K562 (cell line): ENCODE measurements around the gene ERVH48-1. TPM values are rescaled to one million over a fixed set of nuclear protein-coding genes. Genes with fewer than 3 reads are reported as not detected.

Source experiments
- ATF1 ChIP-seq, 2 experiments: fragments of 450-650 bp in 1 of 2; IDR thresholded peaks; 2 replicates each; pipeline ENCODE4 v1.6.1; 2016; ENCODE audit warnings: missing compliant biosample characterization in 1 of 2, missing genetic modification characterization in 1 of 2
- BRD4 ChIP-seq: fragments of 200-600 bp; sonication (generic); IDR thresholded peaks from 2 replicates; pipeline ENCODE4 v1.6.1; 2017; ENCODE audit warnings: inconsistent platforms
- CEBPG ChIP-seq, 3 experiments: fragments of 200-800 bp in 1 of 3; sonication (Bioruptor generic) in 1 of 3; sonication (generic) in 1 of 3; formaldehyde crosslinking in 1 of 3; IDR thresholded peaks in 2 of 3; conservative IDR thresholded peaks in 1 of 3; 2 replicates each; pipeline versions ENCODE4 v1.6.1 to v1.8.0; 2016 to 2022; ENCODE audit warnings: missing compliant biosample characterization in 2 of 3, missing genetic modification characterization in 2 of 3, mild to moderate bottlenecking in 1 of 3, missing genetic modification reagents in 1 of 3
- FOXK2 ChIP-seq, 2 experiments: fragments of 450-650 bp; IDR thresholded peaks in 1 of 2; conservative IDR thresholded peaks in 1 of 2; 2 replicates each; pipeline ENCODE4 v1.6.1; 2016; ENCODE audit warnings: low read depth in 2 of 2, mild to moderate bottlenecking in 1 of 2
- HDAC2 ChIP-seq: fragments of 450-650 bp; IDR thresholded peaks from 2 replicates; pipeline ENCODE4 v1.6.1; 2016; ENCODE audit warnings: mild to moderate bottlenecking
- KDM1A ChIP-seq, 2 experiments: fragments of 450-650 bp; IDR thresholded peaks; 2 replicates each; pipeline ENCODE4 v1.6.1; 2016; ENCODE audit warnings: mild to moderate bottlenecking in 2 of 2
- KDM2B ChIP-seq: fragments of 250-450 bp; sonication (Bioruptor Pico); IDR thresholded peaks from 2 replicates; pipeline ENCODE4 v1.8.0; 2021; ENCODE audit warnings: mild to moderate bottlenecking, moderate library complexity
- KLF1 ChIP-seq: fragments of 450-650 bp; IDR thresholded peaks from 2 replicates; pipeline ENCODE4 v1.6.1; 2016; ENCODE audit warnings: missing genetic modification characterization, missing compliant biosample characterization
- MAZ ChIP-seq, 2 experiments: fragments of 450-650 bp in 1 of 2; sonication (generic) in 1 of 2; formaldehyde crosslinking; IDR thresholded peaks in 1 of 2; conservative IDR thresholded peaks in 1 of 2; 2 replicates each; pipeline versions ENCODE4 v1.4.0 to v1.5.0; 2020; ENCODE audit warnings: mild to moderate bottlenecking in 1 of 2, missing genetic modification reagents in 1 of 2
- MEF2D ChIP-seq: conservative IDR thresholded peaks from 2 replicates; pipeline ENCODE4 v1.6.1; 2016; ENCODE audit warnings: low read depth, missing genetic modification characterization, missing compliant biosample characterization
- NRF1 ChIP-seq, 2 experiments: fragments of 450-650 bp; IDR thresholded peaks in 1 of 2; conservative IDR thresholded peaks in 1 of 2; 2 replicates each; pipeline ENCODE4 v1.6.1; 2014; ENCODE audit warnings: mild to moderate bottlenecking in 2 of 2
- SMARCA5 ChIP-seq: fragments of 450-650 bp; IDR thresholded peaks from 2 replicates; pipeline ENCODE4 v1.6.1; 2016
- SMC3 ChIP-seq: conservative IDR thresholded peaks from 2 replicates; pipeline ENCODE4 v1.6.1; 2011; ENCODE audit warnings: low read depth, low read length, improper control_type of control experiment; ENCODE audit not compliant: insufficient read depth
- SOX6 ChIP-seq: fragments of 450-650 bp; IDR thresholded peaks from 2 replicates; pipeline ENCODE4 v1.6.1; 2014; ENCODE audit warnings: mild to moderate bottlenecking
- THAP7 ChIP-seq: fragments of 250-450 bp; sonication (Bioruptor Pico); IDR thresholded peaks from 2 replicates; pipeline ENCODE4 v1.5.0; 2021
- THRB ChIP-seq: fragments of 450-650 bp; formaldehyde crosslinking; conservative IDR thresholded peaks from 2 replicates; pipeline ENCODE4 v1.4.0; 2022; ENCODE audit warnings: mild to moderate bottlenecking, missing genetic modification characterization
- ZEB2 ChIP-seq: fragments of 450-650 bp; IDR thresholded peaks from 2 replicates; pipeline ENCODE4 v1.6.1; 2016
- ZNF184 ChIP-seq: sonication (generic); formaldehyde crosslinking; IDR thresholded peaks from 2 replicates; pipeline ENCODE4 v1.5.0; 2020; ENCODE audit warnings: missing genetic modification reagents
- ZNF263 ChIP-seq: sonication (generic); formaldehyde crosslinking; IDR thresholded peaks from 2 replicates; pipeline ENCODE4 v1.8.0; 2022; ENCODE audit warnings: mild to moderate bottlenecking, missing genetic modification reagents, borderline replicate concordance
- ZNF274 ChIP-seq: IDR thresholded peaks from 2 replicates; pipeline ENCODE4 v1.6.1; 2011; ENCODE audit warnings: low read depth, mild to moderate bottlenecking, low read length, moderate library complexity, borderline replicate concordance
- ZNF583 ChIP-seq: fragments of 250-450 bp; sonication (Bioruptor Pico); IDR thresholded peaks from 2 replicates; pipeline ENCODE4 v1.4.0; 2020
- ZNF740 ChIP-seq, 3 experiments: fragments of 200-800 bp in 1 of 3; sonication (Bioruptor generic) in 1 of 3; sonication (generic) in 1 of 3; formaldehyde crosslinking in 1 of 3; IDR thresholded peaks; 2 replicates each; pipeline versions ENCODE4 v1.6.1 to v1.8.0; 2016 to 2022; ENCODE audit warnings: mild to moderate bottlenecking in 2 of 3, missing compliant biosample characterization in 2 of 3, missing genetic modification characterization in 2 of 3, missing genetic modification reagents in 1 of 3
- polyA plus RNA-seq, 8 experiments: library from polyadenylated mRNA; depleted of rRNA in 4 of 8; stranded (reverse) in 5 of 8; unstranded in 3 of 8; fragments of >200 nt; fragmentation: Nextera tagmentation in 2 of 8; fragmentation: Illumina TruSeq in 1 of 8; extraction: Ambion mirVana in 2 of 8; extraction: Trizol in 1 of 8; gene quantifications; 2 replicates each; pipeline versions ENCODE4 v1.2.1 to v1.2.3, GENCODE V29; 2011 to 2014; ENCODE audit warnings: inconsistent platforms in 1 of 8, missing spikeins in 1 of 8
- total RNA-seq, 7 experiments: library from RNA; depleted of rRNA in 6 of 7; stranded (reverse); fragments of >200 nt in 6 of 7; fragmentation: Illumina TruSeq in 2 of 7; extraction: Trizol in 2 of 7; gene quantifications; 2 replicates each; pipeline versions ENCODE4 v1.2.1 to v1.2.3, GENCODE V29; 2011 to 2021; ENCODE audit warnings: low replicate concordance in 1 of 7

The ERVH48-1 gene
- total and polyA plus RNA-seq, 9 of the 15 experiments (the other 6 are each of a cell fraction or from before 2014, with no cell fraction given): 0.08 to 0.49 (median 0.16) TPM; not detected in 3

- TF ChIP-seq MAZ (CRISPR knock-in tag; conservative IDR thresholded peaks at IDR 0.05 in 1 of 2, IDR thresholded peaks at IDR 0.05 in 1 of 2) (peak; percentile 79 to 93), ZNF184 (CRISPR knock-in tag) (no peak), ZEB2 (peak; percentile 82), HDAC2 (peak; percentile 89), ZNF274 (no peak), CEBPG (CRISPR knock-in tag; IDR thresholded peaks at IDR 0.05) (no peak), CEBPG (tag; conservative IDR thresholded peaks at IDR 0.05 in 1 of 2, IDR thresholded peaks at IDR 0.05 in 1 of 2) (no peak), ZNF263 (CRISPR knock-in tag) (peak; percentile 37; the same call in 1 of the 2 replicates), SMARCA5 (peak; percentile 96), ZNF740 (CRISPR knock-in tag; IDR thresholded peaks at IDR 0.05) (0 out of 2 replicates have a peak, but pooled peaks have one; percentile 18), ZNF740 (tag; IDR thresholded peaks at IDR 0.05) (no peak), ZNF583 (CRISPR knock-in tag) (no peak), FOXK2 (conservative IDR thresholded peaks at IDR 0.05 in 1 of 2, IDR thresholded peaks at IDR 0.05 in 1 of 2; ENCODE audit: low read depth in 2 of 2) (peak; percentile 78 to 81), SMC3 (peak; percentile 96), ATF1 (CRISPR knock-in tag; IDR thresholded peaks at IDR 0.05) (no peak), ATF1 (tag; IDR thresholded peaks at IDR 0.05) (0 out of 2 replicates have a peak, but pooled peaks have one; percentile 28), SOX6 (peak; percentile 75), BRD4 (0 out of 2 replicates have a peak, but pooled peaks have one; percentile 60), THAP7 (CRISPR knock-in tag) (no peak), KLF1 (tag) (peak; percentile 74; the same call in 1 of the 2 replicates), KDM2B (CRISPR knock-in tag) (no peak), THRB (CRISPR knock-in tag) (peak; percentile 92), NRF1 (conservative IDR thresholded peaks at IDR 0.05 in 1 of 2, IDR thresholded peaks at IDR 0.05 in 1 of 2) (peak; percentile 28 to 41; a peak in 3 of 4 replicates), MEF2D (tag) (peak; percentile 72; the same call in 1 of the 2 replicates), KDM1A (IDR thresholded peaks at IDR 0.05) (peak; percentile 69 to 73)
Observed at GRCh38 chr21:42923553-42924432, 1.6 kb downstream of the ERVH48-1 start (continued).
